ENCODE results near the gene ALCAM. TPM values are rescaled to one million over a fixed set of nuclear protein-coding genes. Genes with fewer than 3 reads are reported as not detected.

The ALCAM gene
- total and polyA plus RNA-seq, 2 donors (not counting 1 experiment from before 2014, with no cell fraction given) = 168 to 188 TPM

DNA sequence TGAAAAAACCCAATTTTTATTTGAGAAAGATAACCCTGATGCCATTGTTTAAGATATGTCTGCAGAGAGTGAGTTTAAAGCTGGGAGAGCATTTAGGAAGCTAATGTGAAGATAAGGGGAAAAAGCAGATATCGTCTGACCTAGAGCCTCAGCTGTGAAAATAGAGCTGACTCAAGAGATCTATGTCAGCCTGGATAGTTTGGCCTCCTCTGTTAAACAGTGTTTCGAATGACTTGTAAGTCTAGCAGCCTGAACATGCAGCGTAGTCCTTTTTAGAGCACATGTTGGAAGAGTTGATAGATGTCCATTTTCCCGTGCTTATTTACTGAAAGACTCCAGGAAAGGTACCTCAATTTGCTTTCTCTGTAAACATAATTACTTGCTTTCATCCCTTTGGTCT lies 48.1 kb downstream of the ALCAM start:
- TF ChIP-seq EZH2 (IDR thresholded peaks at IDR 0.05; ENCODE audit: low read length, missing control alignments) (no peak), CTCF (conservative IDR thresholded peaks at IDR 0.05 in 1 of 2, IDR thresholded peaks at IDR 0.05 in 1 of 2; ENCODE audit: low read depth in 1 of 2, low read length in 2 of 2) (no peak)
- no peaks in the 10 kb centered on the region for H4K20me1 ChIP-seq (ENCODE audit: control insufficient read depth, extremely low read depth, insufficient read depth, low read length)
- H3K79me2 ChIP-seq (ENCODE audit: control insufficient read depth, insufficient read depth, low read length) = peaks cover 25% of the 10 kb centered on the region
- DNase-seq (ENCODE audit: low read depth in 2 of 2) = peak; percentile 58 to 72
- H3K4me1 ChIP-seq (ENCODE audit: control insufficient read depth, extremely low read depth, insufficient read depth, low read length) = peaks cover 4% of the 10 kb centered on the region
- no peak overlapping the region for H2AFZ ChIP-seq (ENCODE audit: low read length)
- no peak overlapping the region for H3K9ac ChIP-seq (ENCODE audit: insufficient read depth, low read length)
- H3K27ac ChIP-seq (ENCODE audit: insufficient read depth, low read length) = no peak overlapping the region
- no peak overlapping the region for H3K4me2 ChIP-seq (ENCODE audit: extremely low read depth, insufficient read depth, low read length)
- no peak overlapping the region for H3K4me3 ChIP-seq (replicated peaks in 1 of 4; ENCODE audit: control extremely low read depth in 1 of 4, insufficient read depth in 1 of 4, low read depth in 3 of 4, low read length in 4 of 4)
- H3K36me3 ChIP-seq (ENCODE audit: control insufficient read depth, insufficient read depth, low read length) = no peaks in the 10 kb centered on the region
- H3K9me3 ChIP-seq (ENCODE audit: control insufficient read depth, insufficient read depth, low read depth, low read length) = no peaks in the 10 kb centered on the region
- H3K27me3 ChIP-seq (ENCODE audit: control insufficient read depth, insufficient read depth, low read length) = no peaks in the 10 kb centered on the region

DNA sequence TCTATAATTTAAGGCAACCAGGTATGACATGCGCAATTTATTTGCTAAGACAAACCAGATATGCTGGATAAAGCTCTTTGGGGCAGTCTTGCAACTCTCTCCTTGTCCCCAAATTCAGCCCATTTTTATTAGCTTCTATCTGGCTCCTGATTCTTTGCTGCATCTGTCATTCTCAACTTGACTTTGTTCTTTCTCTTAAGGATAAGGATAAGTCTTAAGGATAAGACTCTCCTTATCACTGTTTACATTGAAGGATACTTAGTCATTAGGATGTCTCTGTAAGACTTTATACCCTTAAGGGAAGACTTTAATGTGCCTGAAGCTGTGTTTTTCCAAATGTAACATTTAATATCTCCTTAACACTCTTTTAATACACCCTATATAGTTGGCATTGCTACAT lies 49.2 kb downstream of the ALCAM start:
- peaks cover 4% of the 10 kb centered on the region for H3K4me1 ChIP-seq (ENCODE audit: control insufficient read depth, extremely low read depth, insufficient read depth, low read length)
- TF ChIP-seq EZH2 (IDR thresholded peaks at IDR 0.05; ENCODE audit: low read length, missing control alignments) = no peak
- no peak for TF ChIP-seq CTCF (conservative IDR thresholded peaks at IDR 0.05 in 1 of 2, IDR thresholded peaks at IDR 0.05 in 1 of 2; ENCODE audit: low read depth in 1 of 2, low read length in 2 of 2)
- H3K4me2 ChIP-seq (ENCODE audit: extremely low read depth, insufficient read depth, low read length) = no peak overlapping the region
- H3K4me3 ChIP-seq (replicated peaks in 1 of 4; ENCODE audit: control extremely low read depth in 1 of 4, insufficient read depth in 1 of 4, low read depth in 3 of 4, low read length in 4 of 4) = no peak overlapping the region
- H3K9me3 ChIP-seq (ENCODE audit: control insufficient read depth, insufficient read depth, low read depth, low read length) = no peaks in the 10 kb centered on the region
- no peaks in the 10 kb centered on the region for H4K20me1 ChIP-seq (ENCODE audit: control insufficient read depth, extremely low read depth, insufficient read depth, low read length)
- no peaks in the 10 kb centered on the region for H3K36me3 ChIP-seq (ENCODE audit: control insufficient read depth, insufficient read depth, low read length)
- H3K9ac ChIP-seq (ENCODE audit: insufficient read depth, low read length) = no peak overlapping the region
- no peak overlapping the region for H2AFZ ChIP-seq (ENCODE audit: low read length)
- DNase-seq (ENCODE audit: low read depth in 2 of 2) = peak in 1 of 2 donors; percentile 35
- no peaks in the 10 kb centered on the region for H3K27me3 ChIP-seq (ENCODE audit: control insufficient read depth, insufficient read depth, low read length)
- H3K27ac ChIP-seq (ENCODE audit: insufficient read depth, low read length) = no peak overlapping the region
- H3K79me2 ChIP-seq (ENCODE audit: control insufficient read depth, insufficient read depth, low read length) = peaks cover 25% of the 10 kb centered on the region

DNA sequence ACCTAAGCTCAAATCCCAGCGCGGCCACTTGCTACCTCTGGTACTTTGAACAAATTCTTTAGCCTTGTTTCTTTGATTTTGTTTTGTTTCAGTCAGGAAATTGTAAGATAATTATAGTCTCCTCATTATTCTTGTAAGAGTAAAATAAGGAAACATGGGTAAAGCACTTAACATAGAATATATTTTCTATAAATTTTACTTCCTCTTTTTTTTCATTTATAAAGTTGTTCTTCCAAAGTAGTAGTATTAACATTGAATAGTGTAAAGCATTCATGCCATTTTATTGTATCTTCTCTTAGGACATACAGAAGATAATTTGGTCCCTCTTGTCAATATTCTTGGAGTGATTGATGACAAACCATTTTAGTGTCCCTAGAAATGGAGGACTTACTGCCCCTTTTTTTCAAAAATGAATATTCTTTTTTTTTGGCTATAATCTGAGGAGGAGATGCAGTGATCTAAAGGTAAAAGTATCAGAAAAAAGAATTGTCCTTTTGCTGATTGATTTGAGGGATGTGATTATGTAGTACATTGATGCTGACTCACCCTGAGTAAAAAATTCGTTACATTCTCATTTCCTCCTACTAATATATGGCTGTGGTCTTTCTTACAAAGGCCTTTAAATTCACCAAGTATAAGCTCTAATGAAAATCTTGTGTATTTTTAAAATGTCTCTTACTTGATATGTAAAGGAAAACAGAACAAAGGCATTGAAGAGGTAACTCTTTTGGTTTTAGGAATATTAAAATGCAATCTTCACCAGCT lies 51.0 kb downstream of the ALCAM start:
- no peak overlapping the region for H2AFZ ChIP-seq (ENCODE audit: low read length)
- H3K9ac ChIP-seq (ENCODE audit: insufficient read depth, low read length) = no peak overlapping the region
- H3K9me3 ChIP-seq (ENCODE audit: control insufficient read depth, insufficient read depth, low read depth, low read length) = no peaks in the 10 kb centered on the region
- no peaks in the 10 kb centered on the region for H4K20me1 ChIP-seq (ENCODE audit: control insufficient read depth, extremely low read depth, insufficient read depth, low read length)
- no peak overlapping the region for H3K4me2 ChIP-seq (ENCODE audit: extremely low read depth, insufficient read depth, low read length)
- peaks cover 31% of the 10 kb centered on the region for H3K79me2 ChIP-seq (ENCODE audit: control insufficient read depth, insufficient read depth, low read length)
- H3K4me1 ChIP-seq (ENCODE audit: control insufficient read depth, extremely low read depth, insufficient read depth, low read length) = peaks cover 4% of the 10 kb centered on the region
- no peak overlapping the region for H3K27ac ChIP-seq (ENCODE audit: insufficient read depth, low read length)
- peak; percentile 33 to 49 for DNase-seq (ENCODE audit: low read depth in 2 of 2)
- H3K27me3 ChIP-seq (ENCODE audit: control insufficient read depth, insufficient read depth, low read length) = no peaks in the 10 kb centered on the region
- TF ChIP-seq CTCF (conservative IDR thresholded peaks at IDR 0.05 in 1 of 2, IDR thresholded peaks at IDR 0.05 in 1 of 2; ENCODE audit: low read depth in 1 of 2, low read length in 2 of 2) (no peak), EZH2 (IDR thresholded peaks at IDR 0.05; ENCODE audit: low read length, missing control alignments) (no peak)
- H3K4me3 ChIP-seq (replicated peaks in 1 of 4; ENCODE audit: control extremely low read depth in 1 of 4, insufficient read depth in 1 of 4, low read depth in 3 of 4, low read length in 4 of 4) = no peak overlapping the region
- H3K36me3 ChIP-seq (ENCODE audit: control insufficient read depth, insufficient read depth, low read length) = no peaks in the 10 kb centered on the region
